Stimulated activated CD4-positive, alpha-beta T cell treated with anti-CD3 and anti-CD28 coated beads, TNF-alpha, amount 100 ng/mL, for 24 hours (primary cell): ENCODE results near the gene TXNL1.

Experiments used
- DNase-seq, 3 experiments: peaks; one replicate each; pipeline ENCODE4 v3.0.0-alpha.2; 2020; ENCODE audit warnings: low read depth in 3 of 3

The TXNL1 gene

DNA sequence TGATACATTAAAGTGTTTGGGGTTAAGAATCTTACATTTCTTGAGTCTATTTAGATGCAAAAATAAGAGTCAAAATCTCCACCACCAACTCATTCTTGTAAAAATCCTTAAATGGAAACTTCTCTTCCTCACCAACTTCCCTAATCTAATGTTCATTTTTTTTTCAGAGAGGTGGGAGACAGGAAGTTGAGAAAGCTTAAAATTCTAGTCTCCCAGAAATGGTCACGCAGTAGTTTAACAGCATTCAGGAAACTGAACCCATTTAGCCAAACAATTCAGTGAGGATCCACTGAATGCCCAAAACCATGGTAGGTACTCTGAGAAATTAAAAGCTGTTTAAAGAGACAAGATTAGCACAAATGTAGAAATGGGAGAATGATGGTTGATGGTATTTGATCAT lies 69.0 kb downstream of the TXNL1 start:
- no peak for DNase-seq

GRCh38 chr18:56568986-56569385 lies 69.4 kb downstream of the TXNL1 start:
- DNase-seq, result no peak

DNA sequence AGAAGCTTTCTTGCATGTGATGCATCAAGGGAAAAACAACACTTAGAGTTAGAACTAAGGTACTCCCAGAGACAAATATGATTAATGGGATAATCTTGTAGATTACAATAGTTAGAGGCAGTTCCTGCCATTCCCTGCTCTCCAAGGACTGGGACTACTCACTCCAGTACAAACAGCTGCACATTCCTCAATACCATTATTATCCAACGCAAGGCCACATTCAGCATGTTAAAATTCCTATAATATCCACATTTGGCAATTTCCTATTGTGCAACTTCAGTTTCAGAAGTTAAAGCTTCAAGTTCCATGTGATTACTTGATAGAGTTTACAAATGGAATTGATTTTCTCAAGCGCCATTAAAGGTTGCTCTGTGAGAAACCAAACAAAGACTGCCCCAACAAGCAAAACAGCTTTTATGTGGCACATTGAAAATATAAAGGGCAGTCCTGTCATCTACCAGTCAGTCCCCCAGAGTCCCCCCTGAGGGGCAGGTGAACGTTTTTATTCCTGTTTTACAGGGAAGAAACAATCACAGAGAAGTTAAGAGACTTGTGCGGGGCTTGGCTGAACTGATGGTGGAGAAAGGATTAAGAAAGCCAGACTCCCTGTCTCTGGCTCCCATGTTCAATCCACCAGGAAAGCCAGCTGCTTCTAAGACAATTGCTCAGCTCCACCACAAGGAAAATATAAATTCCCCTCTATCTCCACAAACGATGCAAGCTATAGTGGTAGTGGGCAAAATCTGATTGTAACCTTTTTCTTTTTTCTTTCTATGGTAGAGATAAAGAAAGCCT lies 72.6 kb downstream of the TXNL1 start:
- DNase-seq, result no peak

GRCh38 chr18:56565046-56565445 lies 73.3 kb downstream of the TXNL1 start:
- no peak for DNase-seq

DNA sequence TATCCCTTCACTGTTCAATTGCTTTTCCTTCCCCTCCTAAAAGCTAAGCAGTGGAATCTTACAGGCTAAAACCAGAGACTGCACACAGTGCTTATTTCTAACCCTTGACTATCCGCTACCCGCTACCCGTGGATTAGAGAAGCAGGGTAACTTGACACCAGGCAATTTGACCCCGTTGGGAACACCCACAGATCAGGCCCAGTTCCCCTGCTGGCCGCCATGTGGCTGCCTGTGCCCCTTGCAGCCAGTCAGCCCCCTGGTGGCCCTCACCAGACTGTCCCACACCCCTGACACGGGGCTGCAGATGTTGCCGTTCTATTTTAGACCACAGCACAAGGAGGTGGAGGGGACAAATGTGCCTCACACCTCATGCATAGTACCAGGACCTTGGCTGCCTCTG lies 74.8 kb downstream of the TXNL1 start:
- no peak for DNase-seq

DNA sequence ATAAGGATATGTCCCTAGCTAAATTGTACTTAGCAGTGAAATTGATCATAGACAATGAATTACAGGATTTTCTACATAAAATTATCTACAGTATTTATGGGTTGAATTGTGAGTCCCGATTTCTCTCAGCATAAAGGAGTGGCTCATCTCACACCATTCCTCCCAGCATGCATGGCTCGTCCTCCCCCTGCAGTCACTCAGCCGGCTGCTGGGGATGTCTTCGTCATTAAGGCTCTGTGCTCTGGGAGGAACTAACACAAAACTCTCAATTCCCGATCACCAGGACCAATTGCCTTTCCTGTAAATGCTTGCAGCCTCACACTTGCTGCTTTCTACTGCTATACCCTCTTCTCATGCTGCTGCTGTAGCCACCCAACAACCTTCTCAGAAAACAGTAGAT lies 75.9 kb downstream of the TXNL1 start:
- DNase-seq, result no peak

DNA sequence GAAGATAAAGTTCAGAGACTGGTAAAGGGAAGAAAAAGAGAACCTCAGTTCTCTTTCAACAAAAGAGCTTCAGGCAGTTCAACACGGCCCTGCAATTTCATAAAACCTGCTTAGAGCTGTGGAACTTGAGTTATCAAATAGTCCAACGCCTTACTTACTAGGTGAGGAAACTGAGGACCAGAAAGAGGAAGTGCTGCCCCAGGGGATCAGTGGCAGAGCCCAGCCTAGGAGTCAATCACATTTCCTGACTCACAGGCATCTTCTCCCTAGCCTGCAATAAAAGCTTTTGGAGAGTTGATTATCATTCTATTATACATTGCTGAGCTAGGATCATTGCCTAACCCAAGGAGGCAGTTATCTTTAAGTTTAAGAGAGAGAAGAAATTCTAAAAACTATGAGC lies 77.4 kb downstream of the TXNL1 start:
- DNase-seq, result no peak

- DNase-seq, result no peak
Observed at GRCh38 chr18:56559044-56559443, 79.3 kb downstream of the TXNL1 start.

- no peak for DNase-seq
Observed at GRCh38 chr18:56556907-56557306, 81.5 kb downstream of the TXNL1 start.

DNA sequence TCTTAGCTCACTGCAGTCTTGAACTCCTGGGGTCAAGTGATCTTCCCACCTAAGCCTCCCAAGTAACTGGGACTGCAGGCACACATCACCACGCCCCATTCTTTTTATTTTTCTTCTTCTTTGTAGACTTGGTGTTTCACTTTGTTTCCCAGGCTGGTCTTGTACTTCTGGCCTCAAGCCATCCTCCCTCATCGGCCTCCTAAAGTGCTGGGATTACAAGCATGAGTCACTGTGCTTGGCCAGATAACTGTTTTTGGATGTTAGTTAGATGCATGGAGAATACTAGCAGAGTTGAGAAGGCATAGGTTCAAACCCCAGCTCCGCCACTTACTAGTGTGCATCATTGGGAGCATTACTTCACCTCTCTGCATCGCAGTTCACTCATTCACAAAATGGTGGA lies 88.3 kb downstream of the TXNL1 start:
- DNase-seq, result no peak
